H1 (cell line): ENCODE measurements around the gene DHRS12. TPM values are rescaled to one million over a fixed set of nuclear protein-coding genes. Genes with fewer than 3 reads are reported as not detected.

Experiments
- ASH2L ChIP-seq: fragments of 200-600, 300-600 bp; sonication (generic); IDR thresholded peaks from one replicate; pipeline ENCODE4 v1.7.1; 2017; ENCODE audit warnings: low read length
- ATF2 ChIP-seq: IDR thresholded peaks from 2 replicates; pipeline ENCODE4 v1.6.1; 2012; ENCODE audit warnings: low read length, inconsistent platforms
- ATF3 ChIP-seq: IDR thresholded peaks from 2 replicates; pipeline ENCODE4 v1.6.1; 2011; ENCODE audit warnings: low read depth, mild to moderate bottlenecking, low read length; ENCODE audit not compliant: insufficient read depth
- CHD2 ChIP-seq: IDR thresholded peaks from 2 replicates; pipeline ENCODE4 v1.6.1; 2012; ENCODE audit warnings: low read length, improper control_type of control experiment
- E2F6 ChIP-seq: IDR thresholded peaks from 2 replicates; pipeline ENCODE4 v1.6.1; 2012; ENCODE audit warnings: inconsistent platforms
- FOSL1 ChIP-seq: IDR thresholded peaks from 2 replicates; pipeline ENCODE4 v1.6.1; 2011; ENCODE audit warnings: mild to moderate bottlenecking, low read depth, low read length, moderate library complexity; ENCODE audit not compliant: insufficient read depth
- NRF1 ChIP-seq: IDR thresholded peaks from 2 replicates; pipeline ENCODE4 v1.6.1; 2011; ENCODE audit warnings: mild to moderate bottlenecking, low read depth, low read length, improper control_type of control experiment
- PHF8 ChIP-seq: fragments of 200-600 bp; sonication (generic); conservative IDR thresholded peaks from 2 replicates; pipeline ENCODE4 v1.7.1; 2012; ENCODE audit warnings: low read depth, mild to moderate bottlenecking, inconsistent platforms, low read length, moderate library complexity
- SUZ12 ChIP-seq: fragments of 200-600 bp; sonication (generic); IDR thresholded peaks from 2 replicates; pipeline ENCODE4 v1.6.1; 2012; ENCODE audit warnings: mild to moderate bottlenecking, inconsistent platforms, low read length, moderate library complexity, mixed read lengths
- polyA plus RNA-seq, 7 experiments: library from polyadenylated mRNA; depleted of rRNA in 3 of 7; stranded (reverse) in 5 of 7; unstranded in 2 of 7; fragments of >200 nt in 5 of 7; fragments of 200-250 nt in 2 of 7; gene quantifications; 1 replicate in 5 of 7; 2 replicates in 1 of 7; 4 replicates in 1 of 7; pipeline versions ENCODE4 v1.2.1 to v1.2.3, GENCODE V29; 2011 to 2013; ENCODE audit warnings: missing spikeins in 2 of 7, mixed read lengths in 2 of 7
- total RNA-seq: library from RNA; stranded (reverse); fragmentation: NEBNext Ultra II Directional; extraction: Animal tissue kit (Norgen Biotek cat#: 25700); gene quantifications from 2 replicates; pipeline ENCODE4 v1.2.1, GENCODE V29; 2021

Gene DHRS12
- total and polyA plus RNA-seq, 2 of the 8 experiments (the other 6 are each of a cell fraction or from before 2014, with no cell fraction given), result 8.7 TPM

- TF ChIP-seq E2F6, result no peak
- TF ChIP-seq PHF8, result no peak
- TF ChIP-seq ATF2, result no peak
- no peak for TF ChIP-seq NRF1
- TF ChIP-seq ASH2L, result no peak
- no peak for TF ChIP-seq SUZ12
- no peak for TF ChIP-seq ATF3
- no peak for TF ChIP-seq CHD2
- TF ChIP-seq FOSL1, result no peak
These were observed 30.0 kb upstream of the DHRS12 start (continued) for GRCh38 chr13:51833980-51834379.
